Mesenchymal stem cell (in vitro differentiated cells and primary cell): ENCODE results near the gene SORL1.
A peak's percentile ranks its signal among the peaks of the same experiment; 100 is the strongest.

ENCODE experiments used
- DNase-seq: peaks from one replicate; pipeline ENCODE4 v3.0.0-alpha.2; 2013
- H2AFZ ChIP-seq: one replicate; pipeline ENCODE4 v1.6.1; 2013; ENCODE audit warnings: low read depth, mild to moderate bottlenecking, control low read depth, inconsistent platforms, low read length, moderate library complexity
- H2AK5ac ChIP-seq: 2 replicates; pipeline ENCODE4 v1.6.1; 2013; ENCODE audit warnings: low read length, moderate library complexity, mild to moderate bottlenecking, inconsistent platforms; ENCODE audit not compliant: severe bottlenecking
- H2BK120ac ChIP-seq: one replicate; pipeline ENCODE4 v1.6.1; 2013; ENCODE audit warnings: low read depth, mild to moderate bottlenecking, inconsistent platforms, low read length, moderate library complexity
- H2BK12ac ChIP-seq, 2 experiments: one replicate each; pipeline ENCODE4 v1.6.1; 2013; ENCODE audit warnings: inconsistent platforms in 2 of 2, low read length in 2 of 2, mild to moderate bottlenecking in 2 of 2, moderate library complexity in 2 of 2, control low read depth in 1 of 2
- H2BK15ac ChIP-seq: one replicate; pipeline ENCODE4 v1.6.1; 2013; ENCODE audit warnings: mild to moderate bottlenecking, low read depth, inconsistent platforms; ENCODE audit not compliant: poor library complexity, severe bottlenecking
- H2BK5ac ChIP-seq: 2 replicates; pipeline ENCODE4 v1.6.1; 2013; ENCODE audit warnings: low read depth, mild to moderate bottlenecking, low read length, control low read depth, inconsistent platforms; ENCODE audit not compliant: poor library complexity, severe bottlenecking
- H3K14ac ChIP-seq, 2 experiments: one replicate each; pipeline ENCODE4 v1.6.1; 2013; ENCODE audit warnings: inconsistent platforms in 2 of 2, low read length in 2 of 2, control low read depth in 1 of 2, mild to moderate bottlenecking in 1 of 2, moderate library complexity in 1 of 2
- H3K18ac ChIP-seq, 2 experiments: one replicate each; pipeline ENCODE4 v1.6.1; 2013; ENCODE audit warnings: inconsistent platforms in 2 of 2, low read length in 2 of 2, control low read depth in 1 of 2, low read depth in 1 of 2, mild to moderate bottlenecking in 1 of 2
- H3K23ac ChIP-seq, 2 experiments: one replicate each; pipeline ENCODE4 v1.6.1; 2013; ENCODE audit warnings: inconsistent platforms in 2 of 2, low read length in 2 of 2, mild to moderate bottlenecking in 2 of 2, moderate library complexity in 2 of 2, control low read depth in 1 of 2
- H3K27ac ChIP-seq: 2 replicates; pipeline ENCODE4 v1.5.1; 2013; ENCODE audit warnings: mild to moderate bottlenecking, moderate library complexity, low read length, control low read depth, inconsistent platforms; ENCODE audit not compliant: poor library complexity, severe bottlenecking
- H3K27me3 ChIP-seq, 2 experiments: 2 replicates each; pipeline versions ENCODE4 v1.6.1 to v1.7.0; 2013; ENCODE audit warnings: low read length in 2 of 2, mild to moderate bottlenecking in 2 of 2, moderate library complexity in 2 of 2, control low read depth in 1 of 2, inconsistent platforms in 1 of 2; ENCODE audit not compliant: control insufficient read depth in 1 of 2, insufficient read depth in 1 of 2
- H3K36me3 ChIP-seq, 2 experiments: 2 replicates each; pipeline versions ENCODE4 v1.6.1 to v1.7.0; 2013; ENCODE audit warnings: low read length in 2 of 2, control low read depth in 1 of 2, inconsistent platforms in 1 of 2, low read depth in 1 of 2, mild to moderate bottlenecking in 1 of 2; ENCODE audit not compliant: insufficient read depth in 2 of 2, control insufficient read depth in 1 of 2
- H3K4ac ChIP-seq, 2 experiments: one replicate each; pipeline ENCODE4 v1.6.1; 2013; ENCODE audit warnings: inconsistent platforms in 2 of 2, low read length in 2 of 2, mild to moderate bottlenecking in 2 of 2, moderate library complexity in 2 of 2, control low read depth in 1 of 2, low read depth in 1 of 2
- H3K4me1 ChIP-seq: 2 replicates; pipeline ENCODE4 v1.6.1; 2013; ENCODE audit warnings: low read depth, low read length, control low read depth; ENCODE audit not compliant: control insufficient read depth, insufficient read depth
- H3K4me2 ChIP-seq: 2 replicates; pipeline ENCODE4 v1.6.1; 2013; ENCODE audit warnings: low read length, mild to moderate bottlenecking, inconsistent platforms; ENCODE audit not compliant: poor library complexity, severe bottlenecking
- H3K4me3 ChIP-seq, 2 experiments: 2 replicates each; pipeline versions ENCODE4 v1.5.1 to v1.7.0; 2013; ENCODE audit warnings: low read length in 2 of 2, mild to moderate bottlenecking in 2 of 2, control low read depth in 1 of 2, low read depth in 1 of 2; ENCODE audit not compliant: insufficient read depth in 1 of 2
- H3K79me1 ChIP-seq: replicated peaks from 2 replicates; pipeline ENCODE4 v1.6.1; 2013; ENCODE audit warnings: mild to moderate bottlenecking, control low read depth, low read length, inconsistent platforms; ENCODE audit not compliant: poor library complexity, severe bottlenecking
- H3K9ac ChIP-seq: 2 replicates; pipeline ENCODE4 v1.7.0; 2013; ENCODE audit warnings: mild to moderate bottlenecking, low read length, moderate library complexity
- H3K9me3 ChIP-seq: 2 replicates; pipeline ENCODE4 v1.7.0; 2013; ENCODE audit warnings: mild to moderate bottlenecking, low read length; ENCODE audit not compliant: control insufficient read depth
- H4K8ac ChIP-seq: one replicate; pipeline ENCODE4 v1.6.1; 2013; ENCODE audit warnings: inconsistent platforms, mild to moderate bottlenecking, low read length, moderate library complexity
- H4K91ac ChIP-seq: one replicate; pipeline ENCODE4 v1.6.1; 2013; ENCODE audit warnings: mild to moderate bottlenecking, low read length, inconsistent platforms
- WGBS: methylation state at CpG from one replicate; pipeline ENCODE4 v1.1.7; 2013; ENCODE audit warnings: mixed read lengths; 5-methylcytosine and 5-hydroxymethylcytosine counted together

The SORL1 gene

GRCh38 chr11:121449626-121450025, 2.5 kb upstream of the SORL1 start:
- no peak overlapping the region for H3K9ac ChIP-seq
- H3K18ac ChIP-seq, result no peak overlapping the region
- no peak overlapping the region for H2AK5ac ChIP-seq
- H2BK120ac ChIP-seq, result no peak overlapping the region
- H3K36me3 ChIP-seq, result no peaks in the 10 kb centered on the region
- H3K27me3 ChIP-seq, result peaks cover 40 to 58% of the 10 kb centered on the region in 2 experiments
- H2BK15ac ChIP-seq, result no peak overlapping the region
- 82% methylated on average over 2 of the region's 2 CpGs for WGBS
- H3K14ac ChIP-seq, result no peak overlapping the region
- no peak overlapping the region for H2BK5ac ChIP-seq
- H3K23ac ChIP-seq, result no peak overlapping the region
- H4K8ac ChIP-seq, result no peak overlapping the region
- no peak overlapping the region for H3K4me2 ChIP-seq
- H4K91ac ChIP-seq, result no peak overlapping the region
- no peak for DNase-seq
- H3K9me3 ChIP-seq, result no peaks in the 10 kb centered on the region
- H3K4ac ChIP-seq, result no peak overlapping the region
- H2BK12ac ChIP-seq, result no peak overlapping the region
- peaks cover 11% of the 10 kb centered on the region for H3K4me1 ChIP-seq
- no peaks in the 10 kb centered on the region for H3K79me1 ChIP-seq
- H3K4me3 ChIP-seq, result no peak overlapping the region
- no peak overlapping the region for H3K27ac ChIP-seq
- H2AFZ ChIP-seq, result no peak overlapping the region

GRCh38 chr11:121450401-121450800, 1.7 kb upstream of the SORL1 start:
- no peak overlapping the region for H3K27ac ChIP-seq
- H3K4me1 ChIP-seq, result peaks cover 11% of the 10 kb centered on the region
- H4K8ac ChIP-seq, result no peak overlapping the region
- H2BK15ac ChIP-seq, result no peak overlapping the region
- DNase-seq, result no peak
- H3K4me3 ChIP-seq, result no peak overlapping the region
- no peaks in the 10 kb centered on the region for H3K9me3 ChIP-seq
- H3K23ac ChIP-seq, result no peak overlapping the region
- no peak overlapping the region for H2AK5ac ChIP-seq
- H4K91ac ChIP-seq, result no peak overlapping the region
- H2BK120ac ChIP-seq, result no peak overlapping the region
- no peak overlapping the region for H3K9ac ChIP-seq
- H3K4ac ChIP-seq, result no peak overlapping the region
- WGBS, result no CpG with 5 or more reads among the region's 1 CpG
- no peak overlapping the region for H3K14ac ChIP-seq
- H3K36me3 ChIP-seq, result no peaks in the 10 kb centered on the region
- no peak overlapping the region for H3K18ac ChIP-seq
- H2AFZ ChIP-seq, result no peak overlapping the region
- no peak overlapping the region for H3K4me2 ChIP-seq
- peaks cover 41 to 58% of the 10 kb centered on the region in 2 experiments for H3K27me3 ChIP-seq
- H3K79me1 ChIP-seq, result no peaks in the 10 kb centered on the region
- no peak overlapping the region for H2BK12ac ChIP-seq
- no peak overlapping the region for H2BK5ac ChIP-seq

- Histone ChIP-seq H3K27ac (no peak overlapping the region), H3K4me2 (peak overlapping the region; percentile 87), H2BK5ac (peak overlapping the region; percentile 4), H4K91ac (no peak overlapping the region), H3K18ac (peak overlapping the region in 1 of 2 experiments; percentile 29), H2BK120ac (no peak overlapping the region), H2AK5ac (no peak overlapping the region), H3K23ac (peak overlapping the region in 1 of 2 experiments; percentile 95), H3K9ac (peak overlapping the region; percentile 46), H2AFZ (peak overlapping the region; percentile 93), H3K9me3 (no peaks in the 10 kb centered on the region), H3K4me1 (peaks cover 11% of the 10 kb centered on the region), H4K8ac (peak overlapping the region; percentile 77), H3K79me1 (no peaks in the 10 kb centered on the region), H3K14ac (peak overlapping the region in 1 of 2 experiments; percentile 90), H3K27me3 (peaks cover 41 to 56% of the 10 kb centered on the region in 2 experiments), H3K4me3 (peak overlapping the region; percentile 62 to 70), H2BK12ac (peak overlapping the region in 1 of 2 experiments; percentile 84), H3K4ac (peak overlapping the region in 1 of 2 experiments; percentile 8), H2BK15ac (peak overlapping the region; percentile 63), H3K36me3 (no peaks in the 10 kb centered on the region)
- WGBS, result 39% methylated on average over 19 of the region's 22 CpGs
- DNase-seq, result no peak
Observed at GRCh38 chr11:121451178-121451985, 732 bp upstream of the SORL1 start.

- Histone ChIP-seq H3K36me3 (no peaks in the 10 kb centered on the region), H2BK5ac (peak within 1 kb of the TSS; percentile 4), H3K4ac (peak within 1 kb of the TSS; percentile 8 to 28), H2BK120ac (peak within 1 kb of the TSS; percentile 52), H2BK12ac (peak within 1 kb of the TSS in 1 of 2 experiments; percentile 84), H3K79me1 (no peaks in the 10 kb centered on the region), H3K4me3 (peak within 1 kb of the TSS; percentile 62 to 77), H3K4me1 (peaks cover 11% of the 10 kb centered on the region), H3K18ac (peak within 1 kb of the TSS; percentile 16 to 95), H3K9ac (peak within 1 kb of the TSS; percentile 57), H3K27me3 (peaks cover 42 to 60% of the 10 kb centered on the region in 2 experiments), H3K9me3 (no peaks in the 10 kb centered on the region), H3K27ac (no peak within 1 kb of the TSS), H3K23ac (peak within 1 kb of the TSS in 1 of 2 experiments; percentile 95), H2BK15ac (peak within 1 kb of the TSS; percentile 63), H3K14ac (peak within 1 kb of the TSS in 1 of 2 experiments; percentile 90), H2AFZ (peak within 1 kb of the TSS; percentile 93), H4K91ac (peak within 1 kb of the TSS; percentile 87), H3K4me2 (peak within 1 kb of the TSS; percentile 87), H4K8ac (peak within 1 kb of the TSS; percentile 77), H2AK5ac (no peak within 1 kb of the TSS)
- peak; percentile 26 for DNase-seq
- WGBS, result 3% methylated on average over 19 of the region's 21 CpGs
Observed at GRCh38 chr11:121452609-121453150, 566 bp downstream of the SORL1 start, which contains the start of gene SORL1-AS1. SORL1-AS1 (minus strand) TSS chr11:121452967.
